Colonic mucosa (tissue), 4 donors: ENCODE data around the gene KPNA6. TPM values are rescaled to one million over a fixed set of nuclear protein-coding genes. Genes with fewer than 3 reads are reported as not detected.

Source experiments
- DNase-seq: peaks from one replicate; pipeline ENCODE4 v3.0.0-alpha.2; 2020
- H3K27ac ChIP-seq: fragments of 200-600 bp; one replicate; pipeline ENCODE4 v1.8.0; 2021
- H3K27me3 ChIP-seq: fragments of 200-600 bp; one replicate; pipeline ENCODE4 v1.8.0; 2021
- H3K36me3 ChIP-seq: fragments of 200-600 bp; one replicate; pipeline ENCODE4 v1.8.0; 2021
- H3K4me1 ChIP-seq: fragments of 200-600 bp; one replicate; pipeline ENCODE4 v1.8.0; 2021; ENCODE audit warnings: mild to moderate bottlenecking
- H3K4me3 ChIP-seq: fragments of 200-600 bp; one replicate; pipeline ENCODE4 v1.8.0; 2021
- H3K9ac ChIP-seq, 2 donors: one replicate each; pipeline ENCODE4 v1.7.0; 2013; ENCODE audit warnings: control low read depth in 2 of 2, low read depth in 2 of 2, low read length in 2 of 2
- H3K9me3 ChIP-seq: fragments of 200-600 bp; one replicate; pipeline ENCODE4 v1.8.0; 2021
- intact Hi-C: fragments of 100-400 bp; cut with DNase I; formaldehyde crosslinking; loops from one replicate; pipeline ENCODE4 v1.14.1; 2022
- total RNA-seq, 2 donors: library from RNA; stranded (reverse); fragmentation: NEBNext Ultra II Directional in 1 of 2; extraction: Animal tissue kit (Norgen Biotek cat#: 25700) in 1 of 2; gene quantifications; one replicate each; pipeline ENCODE4 v1.2.1, GENCODE V29; 2021
- TF ChIP-seq, protein P1 (sequence below): fragments of 200-600 bp; IDR thresholded peaks from one replicate; pipeline ENCODE4 v1.8.0; 2022; ENCODE audit warnings: antibody characterized with exemption, mild to moderate bottlenecking
- donor health status: healthy.
- donor health status: DM: no; HTN: no; CAD: no.
- donor health status: DM: no; HTN: no; CAD: no.

KPNA6 gene
- total RNA-seq, 2 donors from 2014 or later, result 56.7 to 66.9 TPM

DNA sequence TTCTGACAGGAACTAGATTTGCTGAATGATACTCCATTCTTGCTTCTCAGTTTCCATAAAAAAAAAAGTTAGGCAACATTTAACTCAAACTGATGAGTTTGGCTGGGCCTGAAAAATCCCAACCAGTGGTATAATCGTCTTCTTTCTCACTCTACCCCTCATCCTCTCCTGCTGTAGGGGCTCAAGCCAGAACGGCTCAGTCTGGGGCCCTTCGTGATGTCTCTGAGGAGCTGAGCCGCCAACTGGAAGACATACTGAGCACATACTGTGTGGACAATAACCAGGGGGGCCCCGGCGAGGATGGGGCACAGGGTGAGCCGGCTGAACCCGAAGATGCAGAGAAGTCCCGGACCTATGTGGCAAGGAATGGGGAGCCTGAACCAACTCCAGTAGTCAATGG lies 73.2 kb downstream of the KPNA6 start:
- Histone ChIP-seq H3K4me3 (peak overlapping the region; percentile 63), H3K9ac (peak overlapping the region; percentile 72 to 89), H3K27ac (peak overlapping the region; percentile 88), H3K4me1 (peaks cover 6% of the 10 kb centered on the region), H3K9me3 (no peaks in the 10 kb centered on the region), H3K27me3 (no peaks in the 10 kb centered on the region), H3K36me3 (peaks cover 8% of the 10 kb centered on the region)
- intact Hi-C loops, result no loop called here
- TF ChIP-seq, protein P1, sequence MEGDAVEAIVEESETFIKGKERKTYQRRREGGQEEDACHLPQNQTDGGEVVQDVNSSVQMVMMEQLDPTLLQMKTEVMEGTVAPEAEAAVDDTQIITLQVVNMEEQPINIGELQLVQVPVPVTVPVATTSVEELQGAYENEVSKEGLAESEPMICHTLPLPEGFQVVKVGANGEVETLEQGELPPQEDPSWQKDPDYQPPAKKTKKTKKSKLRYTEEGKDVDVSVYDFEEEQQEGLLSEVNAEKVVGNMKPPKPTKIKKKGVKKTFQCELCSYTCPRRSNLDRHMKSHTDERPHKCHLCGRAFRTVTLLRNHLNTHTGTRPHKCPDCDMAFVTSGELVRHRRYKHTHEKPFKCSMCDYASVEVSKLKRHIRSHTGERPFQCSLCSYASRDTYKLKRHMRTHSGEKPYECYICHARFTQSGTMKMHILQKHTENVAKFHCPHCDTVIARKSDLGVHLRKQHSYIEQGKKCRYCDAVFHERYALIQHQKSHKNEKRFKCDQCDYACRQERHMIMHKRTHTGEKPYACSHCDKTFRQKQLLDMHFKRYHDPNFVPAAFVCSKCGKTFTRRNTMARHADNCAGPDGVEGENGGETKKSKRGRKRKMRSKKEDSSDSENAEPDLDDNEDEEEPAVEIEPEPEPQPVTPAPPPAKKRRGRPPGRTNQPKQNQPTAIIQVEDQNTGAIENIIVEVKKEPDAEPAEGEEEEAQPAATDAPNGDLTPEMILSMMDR, result no peak
- DNase-seq, result no peak

DNA sequence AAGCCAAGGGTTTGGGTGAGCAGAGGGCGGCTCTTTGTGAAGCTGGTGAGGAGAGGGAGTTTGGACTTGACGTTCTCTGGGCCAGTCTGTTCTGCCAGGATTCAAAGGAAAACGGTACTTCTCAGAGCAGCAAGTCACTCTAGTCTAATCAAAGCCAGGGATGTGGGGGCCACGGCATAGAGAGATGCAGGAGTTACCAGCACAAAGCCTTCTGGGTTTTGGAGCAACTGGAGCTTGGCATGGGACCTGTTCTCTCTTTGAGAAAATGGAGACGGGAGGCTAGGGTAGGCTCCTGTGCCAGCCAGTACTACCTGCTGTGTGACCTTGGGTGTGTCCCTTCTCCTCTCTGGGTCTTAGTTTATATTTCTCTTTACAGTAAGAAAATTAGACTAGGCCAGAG lies 73.7 kb downstream of the KPNA6 start:
- H3K9me3 ChIP-seq, result no peaks in the 10 kb centered on the region
- intact Hi-C loops, result no loop called here
- no peak for DNase-seq
- peak overlapping the region in 1 of 2 donors; percentile 89 for H3K9ac ChIP-seq
- no peaks in the 10 kb centered on the region for H3K27me3 ChIP-seq
- TF ChIP-seq, protein P1, result no peak
- H3K4me3 ChIP-seq, result no peak overlapping the region
- H3K36me3 ChIP-seq, result peaks cover 12% of the 10 kb centered on the region
- H3K4me1 ChIP-seq, result peaks cover 6% of the 10 kb centered on the region
- H3K27ac ChIP-seq, result no peak overlapping the region

DNA sequence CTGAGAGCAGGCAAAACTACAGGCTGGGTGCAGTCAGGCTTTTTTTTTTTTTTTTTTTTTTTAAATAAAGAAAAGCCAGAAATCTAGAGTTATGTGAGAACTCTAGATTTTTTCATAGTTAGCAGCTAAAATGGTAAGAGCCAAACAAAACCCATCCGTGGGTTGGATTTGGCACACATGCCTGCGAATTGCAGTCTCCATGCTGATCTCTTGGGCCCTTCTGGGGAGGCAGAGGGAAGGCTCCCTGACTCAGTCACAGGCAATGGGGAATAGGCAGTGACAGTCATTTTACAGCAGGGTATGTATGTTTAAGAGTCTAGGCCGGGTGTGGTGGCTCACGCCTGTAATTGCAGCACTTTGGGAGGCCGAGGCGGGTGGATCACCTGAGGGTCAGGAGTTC lies 74.2 kb downstream of the KPNA6 start:
- H3K4me3 ChIP-seq, result no peak overlapping the region
- H3K4me1 ChIP-seq, result peaks cover 6% of the 10 kb centered on the region
- no peaks in the 10 kb centered on the region for H3K27me3 ChIP-seq
- H3K9me3 ChIP-seq, result no peaks in the 10 kb centered on the region
- H3K27ac ChIP-seq, result no peak overlapping the region
- TF ChIP-seq, protein P1, result no peak
- intact Hi-C loops, result no loop called here
- DNase-seq, result no peak
- H3K36me3 ChIP-seq, result peaks cover 14% of the 10 kb centered on the region
- H3K9ac ChIP-seq, result no peak overlapping the region

DNA sequence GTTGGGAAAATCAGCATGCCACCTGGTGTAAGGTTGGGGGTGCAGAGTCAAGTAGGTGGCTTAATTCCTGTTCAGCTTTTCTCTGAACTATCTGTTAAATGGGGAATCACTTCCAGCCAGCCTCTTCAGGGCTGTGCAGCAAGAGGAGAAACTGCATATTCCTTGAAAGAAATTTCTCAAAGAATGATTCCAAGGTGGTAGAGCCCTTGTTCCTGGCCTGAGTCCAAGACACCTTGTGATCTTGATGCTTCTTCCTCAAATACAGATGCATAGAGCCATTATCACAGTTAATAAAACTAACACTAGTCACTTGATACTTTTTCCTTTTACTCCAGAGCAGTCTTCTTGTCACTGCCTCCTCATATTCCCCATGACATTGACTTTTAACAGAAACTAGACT lies 76.8 kb downstream of the KPNA6 start:
- H3K4me1 ChIP-seq, result peaks cover 6% of the 10 kb centered on the region
- DNase-seq, result no peak
- no peaks in the 10 kb centered on the region for H3K27me3 ChIP-seq
- H3K4me3 ChIP-seq, result no peak overlapping the region
- H3K27ac ChIP-seq, result no peak overlapping the region
- no peaks in the 10 kb centered on the region for H3K9me3 ChIP-seq
- intact Hi-C loops, result no loop called here
- TF ChIP-seq, protein P1, result no peak
- peaks cover 33% of the 10 kb centered on the region for H3K36me3 ChIP-seq
- no peak overlapping the region for H3K9ac ChIP-seq

DNA sequence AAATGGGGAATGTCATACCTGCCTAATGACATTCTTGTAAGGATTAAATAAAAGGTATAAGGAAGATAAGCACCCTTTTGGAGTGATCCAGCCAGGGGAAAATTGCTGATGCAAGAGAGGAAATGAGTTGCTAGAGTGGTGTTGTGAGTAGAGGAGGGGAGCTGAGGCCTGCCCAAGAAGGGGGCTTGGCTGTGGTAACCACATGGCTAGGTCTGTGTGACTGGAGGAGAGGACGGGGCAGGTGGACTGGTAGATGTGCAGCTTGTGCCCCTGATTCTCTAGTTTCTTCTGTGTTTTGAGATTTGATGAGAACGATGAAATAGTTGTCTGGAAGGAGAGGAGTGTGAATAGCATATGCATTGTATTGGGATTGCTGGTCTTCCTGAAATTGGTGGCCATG lies 78.2 kb downstream of the KPNA6 start:
- H3K36me3 ChIP-seq, result peaks cover 47% of the 10 kb centered on the region
- DNase-seq, result no peak
- peaks cover 6% of the 10 kb centered on the region for H3K4me1 ChIP-seq
- H3K27ac ChIP-seq, result no peak overlapping the region
- intact Hi-C loops, result no loop called here
- H3K9me3 ChIP-seq, result no peaks in the 10 kb centered on the region
- TF ChIP-seq, protein P1, result no peak
- no peak overlapping the region for H3K9ac ChIP-seq
- no peaks in the 10 kb centered on the region for H3K27me3 ChIP-seq
- no peak overlapping the region for H3K4me3 ChIP-seq

DNA sequence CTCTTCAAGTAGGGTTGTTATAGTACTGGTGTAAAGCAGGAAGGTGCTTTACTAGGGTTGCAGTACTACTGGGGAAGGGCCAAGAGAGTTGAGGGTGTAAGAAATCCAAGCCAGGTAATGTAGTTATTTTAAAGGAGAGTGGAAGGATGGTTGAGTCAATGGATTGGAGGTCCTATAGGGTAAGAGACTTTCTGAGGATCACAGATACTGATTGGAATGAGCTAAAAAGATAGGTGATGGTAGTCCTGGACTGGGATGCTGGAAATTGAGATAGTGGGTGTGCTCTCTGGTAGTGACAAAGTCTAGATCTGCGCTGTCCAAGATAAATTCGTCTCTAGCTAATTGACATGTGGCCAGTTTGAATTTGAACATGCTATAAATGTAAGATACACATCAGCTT lies 78.6 kb downstream of the KPNA6 start:
- H3K4me1 ChIP-seq, result peaks cover 6% of the 10 kb centered on the region
- H3K27me3 ChIP-seq, result no peaks in the 10 kb centered on the region
- DNase-seq, result no peak
- H3K9me3 ChIP-seq, result no peaks in the 10 kb centered on the region
- TF ChIP-seq, protein P1, result no peak
- intact Hi-C loops, result no loop called here
- no peak overlapping the region for H3K4me3 ChIP-seq
- H3K27ac ChIP-seq, result no peak overlapping the region
- peaks cover 51% of the 10 kb centered on the region for H3K36me3 ChIP-seq
- no peak overlapping the region for H3K9ac ChIP-seq
